ENCODE data around the gene SREK1IP1.
"Not testable (repeated sequence)": the region's sequence is repeated elsewhere in the genome, so short reads cannot be mapped to it uniquely, and the experiment has no call there.

SREK1IP1 gene

DNA sequence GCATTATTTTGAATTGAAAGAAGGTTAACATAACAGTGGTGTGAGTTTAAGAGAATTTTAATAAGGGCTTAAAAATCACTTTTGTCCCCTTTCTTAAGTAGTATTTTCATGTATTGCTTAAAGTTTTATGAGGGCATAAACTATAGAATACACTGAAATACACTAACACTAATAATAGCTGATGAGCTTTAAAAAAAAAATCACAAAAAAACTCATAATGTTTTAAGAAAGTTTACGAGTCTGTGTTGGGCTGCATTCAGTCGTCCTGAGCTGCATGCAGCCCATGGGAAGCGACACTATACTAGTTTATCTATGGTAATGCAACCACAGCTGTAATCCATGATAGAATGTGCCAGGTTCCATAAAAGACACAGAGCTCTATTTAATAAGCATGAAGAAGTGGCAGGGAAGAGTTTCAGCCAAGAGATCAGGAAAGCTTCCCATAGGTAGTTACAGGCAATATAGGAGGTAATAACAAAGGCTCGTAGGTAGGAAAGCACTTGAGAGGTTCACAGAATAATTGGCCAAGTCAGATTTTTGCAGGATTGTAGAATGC is 4.5 kb downstream of the SREK1IP1 start:
- DNase-seq: no peak

DNA sequence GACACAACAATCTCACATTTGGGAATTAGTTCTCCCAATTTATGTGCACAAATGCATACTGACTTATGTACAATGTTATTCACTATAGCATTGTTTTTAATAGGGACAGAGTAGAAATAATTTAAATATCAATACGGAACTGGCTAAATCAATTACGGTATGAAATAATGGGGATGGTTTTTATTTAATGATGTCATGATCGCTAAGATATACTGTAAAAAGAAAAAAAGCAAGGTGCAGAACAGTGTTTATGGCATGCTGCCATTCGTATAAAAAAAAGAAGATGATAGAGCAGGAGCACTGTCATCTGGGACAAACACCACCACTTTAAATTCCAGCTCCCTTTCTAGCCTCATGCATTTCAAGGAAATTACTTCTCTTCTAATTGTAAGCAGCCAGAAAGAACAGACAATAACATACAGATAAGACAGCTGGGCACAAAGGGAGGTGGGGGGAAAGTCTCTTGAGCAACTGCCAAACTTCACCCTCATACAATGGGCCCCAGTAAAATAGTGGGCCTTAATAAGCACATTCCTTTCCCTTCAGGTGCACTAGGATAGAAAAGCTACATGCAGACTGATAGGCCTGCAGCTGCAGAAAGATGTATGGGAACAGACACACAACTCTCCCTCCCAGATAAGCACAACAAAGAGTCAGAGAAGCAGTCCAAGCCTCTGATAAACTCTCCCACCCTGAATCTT is 8.4 kb downstream of the SREK1IP1 start:
- no peak for DNase-seq

DNA sequence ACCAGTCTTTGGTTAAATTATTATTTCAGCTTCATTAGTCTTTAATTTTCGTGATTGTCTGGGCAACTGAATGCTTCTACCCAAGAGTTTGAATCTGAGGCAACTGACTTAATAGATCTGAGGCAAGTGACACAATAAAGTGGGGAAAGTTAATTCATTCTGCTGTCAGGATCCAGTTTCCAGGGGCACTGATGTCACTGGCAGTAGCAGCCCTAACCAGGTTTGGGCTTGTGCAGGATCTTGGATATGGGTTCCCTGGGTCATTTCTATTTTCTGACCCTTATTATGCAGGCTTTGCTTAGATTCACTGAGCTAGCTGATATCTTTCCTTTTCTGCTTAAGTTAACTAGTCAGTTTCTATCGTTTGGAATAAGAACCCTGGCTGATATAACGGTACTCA is 9.6 kb downstream of the SREK1IP1 start:
- no peak for DNase-seq

DNA sequence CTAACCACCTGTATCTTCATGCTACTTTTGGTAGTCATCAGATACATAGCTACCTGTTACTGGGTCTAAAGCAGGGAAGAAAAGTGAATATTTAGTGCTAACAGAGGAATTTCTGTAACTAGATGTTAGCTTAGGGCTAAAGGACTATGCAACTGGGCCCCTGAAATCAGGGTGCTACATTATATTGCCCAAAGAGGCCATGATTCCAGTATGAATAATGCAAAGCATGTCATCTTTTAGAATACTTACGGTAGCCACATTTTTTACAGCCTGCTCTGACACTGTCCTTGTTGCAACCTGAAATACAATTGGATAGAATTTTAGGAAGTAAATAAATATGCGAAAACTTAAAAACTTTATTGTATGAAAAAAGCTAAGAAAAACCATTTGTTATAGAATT is 14.4 kb downstream of the SREK1IP1 start:
- DNase-seq: no peak

DNA sequence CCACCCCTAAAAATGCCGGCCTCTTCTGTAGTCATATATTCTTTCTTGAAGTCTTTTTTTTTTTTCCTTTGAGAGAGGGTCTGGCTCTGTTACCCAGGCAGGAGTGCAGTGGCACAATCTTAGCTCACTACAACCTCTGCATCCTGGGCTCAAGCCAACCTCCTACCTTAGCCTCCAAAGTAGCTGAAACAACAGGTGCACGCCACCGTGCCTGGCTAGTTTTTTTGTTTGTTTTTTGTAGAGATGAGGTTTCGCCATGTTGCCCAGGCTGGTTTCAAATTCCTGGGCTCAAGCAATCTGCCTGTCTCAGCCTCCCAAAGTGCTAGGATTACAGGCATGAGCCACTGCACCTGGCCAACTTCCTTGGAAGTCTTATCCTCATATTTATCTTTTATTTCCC is 19.1 kb downstream of the SREK1IP1 start:
- no peak for DNase-seq

DNA sequence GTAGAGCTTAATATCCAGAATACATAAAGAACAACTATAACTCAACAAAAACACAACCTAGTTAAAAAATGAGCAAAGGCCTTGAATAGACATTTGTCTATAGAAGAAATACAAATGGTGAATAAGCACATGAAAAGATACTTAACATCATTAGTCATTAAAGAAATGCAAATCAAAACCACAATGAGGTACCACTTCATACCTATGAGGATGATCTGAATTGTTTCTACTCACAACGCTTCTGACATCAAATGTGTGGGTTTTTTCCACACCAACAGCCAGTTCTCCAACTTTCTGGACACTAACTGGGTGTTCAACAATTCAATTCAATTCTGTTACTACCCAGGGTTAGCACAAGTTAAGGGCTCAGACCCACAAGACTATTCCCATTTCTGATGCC is 22.0 kb downstream of the SREK1IP1 start:
- no peak for DNase-seq

DNA sequence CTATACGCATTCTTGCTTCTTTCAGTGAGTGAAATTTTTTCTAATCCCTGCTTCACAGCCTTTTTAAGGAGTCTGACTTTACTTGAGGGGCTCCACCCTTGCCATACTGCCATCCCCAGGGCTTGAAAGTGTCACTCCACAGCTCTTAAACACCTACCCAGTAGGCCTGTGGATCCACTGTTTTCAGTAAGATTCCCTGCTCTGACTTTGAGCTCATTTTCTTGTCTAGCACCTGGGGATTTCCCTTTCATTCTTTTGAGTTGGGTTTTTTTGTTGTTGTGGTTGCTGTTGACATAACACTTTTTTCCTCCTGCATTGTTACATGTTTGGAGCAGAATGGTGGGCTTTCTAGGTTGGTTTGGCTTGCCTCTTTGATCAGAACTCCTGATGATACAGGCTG is 23.6 kb downstream of the SREK1IP1 start:
- no peak for DNase-seq

DNA sequence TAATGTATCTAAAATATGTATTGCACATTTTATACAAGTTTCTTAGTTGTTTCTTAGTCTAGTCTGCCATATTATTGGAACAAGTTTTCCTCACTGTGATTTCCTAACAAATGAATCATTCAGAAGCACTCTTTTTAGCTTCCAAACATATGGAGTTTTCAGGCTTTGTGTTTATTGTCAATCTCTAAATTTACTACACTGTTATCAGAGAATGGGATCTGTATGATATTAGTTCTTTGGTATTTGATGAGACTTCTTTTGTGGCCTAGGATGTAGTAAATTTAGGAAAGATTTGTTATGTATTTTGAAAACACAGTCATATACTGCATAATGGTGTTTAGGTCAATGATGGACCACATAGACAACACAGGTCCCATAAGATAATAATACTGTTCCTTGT is 25.7 kb downstream of the SREK1IP1 start:
- no peak for DNase-seq

DNA sequence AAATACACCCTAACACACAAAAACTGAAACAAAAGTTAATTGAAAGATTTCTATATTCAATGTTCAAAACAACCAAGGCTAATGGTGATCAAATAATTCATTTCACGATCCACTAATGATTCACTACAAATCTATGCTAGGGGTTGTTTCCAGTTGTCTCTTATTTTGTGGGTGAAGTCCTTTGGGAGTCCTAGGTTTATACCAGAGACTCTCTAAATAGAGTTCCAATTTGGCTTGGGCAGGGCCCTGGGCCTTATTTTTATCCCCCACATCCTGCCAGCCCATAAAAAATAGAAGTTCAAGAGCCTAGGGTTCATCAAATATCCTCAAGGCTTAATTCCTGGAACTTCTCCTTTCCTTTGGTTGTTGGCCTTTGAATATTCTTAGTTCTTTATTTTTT is 26.1 kb downstream of the SREK1IP1 start:
- DNase-seq: no peak

DNA sequence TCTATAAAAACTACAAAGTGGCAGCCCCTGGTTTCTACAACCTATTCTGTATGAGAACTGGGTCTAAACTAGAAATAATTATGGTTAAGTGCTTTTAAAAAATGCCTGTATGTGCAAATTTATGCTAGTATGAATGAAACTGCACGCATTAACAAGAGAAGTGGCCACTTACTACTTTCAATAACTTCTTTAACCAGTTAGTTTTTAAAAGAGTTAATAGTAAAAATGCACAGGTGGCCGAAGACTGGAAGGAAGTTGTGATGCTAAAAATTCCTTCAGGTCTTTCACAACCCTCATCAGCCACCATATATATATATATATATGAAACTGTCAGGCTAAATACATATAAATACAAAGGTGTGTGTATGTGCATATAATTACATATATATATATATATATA is 41.3 kb downstream of the SREK1IP1 start:
- no peak for DNase-seq

DNA sequence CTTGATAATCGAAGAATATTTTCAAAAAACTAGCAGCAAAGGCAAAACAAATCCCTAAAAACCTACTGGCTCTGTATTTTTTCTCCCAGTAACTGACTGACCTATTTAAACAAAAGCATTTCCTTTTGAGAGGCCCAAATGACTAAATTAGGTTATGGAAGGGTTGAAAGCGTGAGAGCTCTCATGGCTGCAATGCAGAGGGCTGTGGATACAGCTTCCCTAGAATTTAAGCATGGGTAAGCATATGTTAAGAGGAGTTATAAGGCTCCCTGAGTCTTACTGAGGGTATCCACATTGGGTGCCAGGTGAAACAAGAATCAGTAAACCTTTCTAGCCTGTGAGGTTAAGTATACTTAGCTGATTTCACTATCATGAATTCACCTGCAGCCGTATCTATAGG is 45.9 kb downstream of the SREK1IP1 start:
- DNase-seq: no peak

DNA sequence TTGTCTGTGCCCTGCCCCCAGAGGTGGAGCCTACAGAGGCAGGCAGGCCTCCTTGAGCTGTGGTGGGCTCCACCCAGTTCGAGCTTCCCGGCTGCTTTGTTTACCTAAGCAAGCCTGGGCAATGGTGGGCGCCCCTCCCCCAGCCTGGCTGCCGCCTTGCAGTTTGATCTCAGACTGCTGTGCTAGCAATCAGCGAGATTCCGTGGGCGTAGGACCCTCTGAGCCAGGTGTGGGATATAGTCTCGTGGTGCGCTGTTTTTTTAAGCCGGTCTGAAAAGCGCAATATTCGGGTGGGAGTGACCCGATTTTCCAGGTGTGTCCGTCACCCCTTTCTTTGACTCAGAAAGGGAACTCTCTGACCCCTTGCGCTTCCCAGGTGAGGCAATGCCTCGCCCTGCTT is 54.0 kb downstream of the SREK1IP1 start:
- DNase-seq: not testable (repeated sequence)

DNA sequence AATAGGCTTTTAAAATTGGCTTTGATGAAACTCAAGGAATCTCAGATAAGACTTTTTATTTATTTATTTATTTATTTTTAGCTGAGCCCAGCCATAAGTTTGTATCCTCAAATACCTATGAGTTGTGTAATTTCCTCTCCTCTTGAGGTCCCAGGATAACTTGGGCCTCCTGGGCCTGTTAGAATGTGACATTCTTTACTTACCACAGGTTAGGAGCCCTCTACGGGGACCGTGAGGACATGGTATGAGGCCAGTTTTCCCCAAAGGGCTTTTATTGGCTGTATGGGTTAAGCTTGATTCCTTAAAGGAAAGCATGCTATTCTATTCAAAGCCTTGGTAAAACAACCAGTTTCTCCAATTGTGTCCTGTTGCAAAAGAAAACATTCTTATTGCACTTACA is 61.3 kb downstream of the SREK1IP1 start:
- DNase-seq: no peak

DNA sequence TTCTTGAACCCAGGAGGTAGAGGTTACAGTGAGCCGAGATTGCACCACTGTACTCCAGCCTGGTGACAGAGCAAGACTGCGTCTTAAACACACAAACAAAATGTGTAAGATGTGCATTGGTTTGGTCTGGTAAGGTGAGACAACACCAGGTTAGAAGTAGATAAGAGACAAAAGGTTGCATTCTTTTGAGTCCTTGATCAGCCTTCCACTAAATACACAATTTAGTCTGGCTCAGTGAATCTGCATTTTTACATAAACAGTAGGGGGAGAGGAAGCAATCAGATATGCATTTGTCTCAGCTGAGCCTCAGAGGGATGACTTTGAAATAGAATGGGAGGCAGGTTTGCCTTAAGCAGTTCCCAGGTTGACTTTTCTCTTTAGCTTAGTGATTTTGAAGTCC is 62.4 kb downstream of the SREK1IP1 start:
- not testable (repeated sequence) for DNase-seq

DNA sequence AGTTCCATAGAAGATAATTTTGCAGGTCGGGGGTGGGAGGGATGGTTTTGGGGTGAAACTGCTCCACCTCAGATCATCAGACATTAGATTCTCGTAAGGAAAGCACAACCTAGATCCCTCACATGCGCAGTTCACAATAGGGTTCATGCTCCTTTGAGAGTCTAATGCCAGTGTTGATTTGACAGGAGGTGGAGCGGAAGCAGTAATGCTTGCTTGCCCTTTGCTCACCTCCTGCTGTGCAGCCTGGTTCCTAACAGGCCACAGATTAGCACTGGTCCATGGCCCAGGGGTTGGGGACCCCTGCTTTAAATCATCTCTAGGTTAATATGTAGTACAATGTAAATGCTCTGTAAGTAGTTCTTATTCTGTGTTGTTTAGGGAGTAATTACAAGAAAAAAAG is 67.7 kb downstream of the SREK1IP1 start:
- no peak for DNase-seq

DNA sequence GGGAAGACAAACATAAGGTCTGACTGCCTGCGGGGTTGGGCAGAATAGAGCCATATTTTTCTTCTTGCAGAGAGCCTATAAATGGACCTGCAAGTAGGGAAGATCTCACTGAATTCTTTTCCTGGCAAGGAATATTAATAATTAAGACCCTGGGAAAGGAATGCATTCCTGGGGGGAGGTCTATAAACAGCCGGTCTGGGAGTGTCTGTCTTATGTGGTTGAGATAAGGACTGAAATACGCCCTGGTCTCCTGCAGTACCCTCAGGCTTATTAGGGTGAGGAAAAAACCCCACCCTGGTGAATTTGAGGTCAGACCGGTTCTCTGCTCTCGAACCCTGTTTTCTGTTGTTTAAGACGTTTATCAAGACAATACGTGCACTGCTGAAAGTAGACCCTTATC is 72.1 kb downstream of the SREK1IP1 start:
- DNase-seq: not testable (repeated sequence)

DNA sequence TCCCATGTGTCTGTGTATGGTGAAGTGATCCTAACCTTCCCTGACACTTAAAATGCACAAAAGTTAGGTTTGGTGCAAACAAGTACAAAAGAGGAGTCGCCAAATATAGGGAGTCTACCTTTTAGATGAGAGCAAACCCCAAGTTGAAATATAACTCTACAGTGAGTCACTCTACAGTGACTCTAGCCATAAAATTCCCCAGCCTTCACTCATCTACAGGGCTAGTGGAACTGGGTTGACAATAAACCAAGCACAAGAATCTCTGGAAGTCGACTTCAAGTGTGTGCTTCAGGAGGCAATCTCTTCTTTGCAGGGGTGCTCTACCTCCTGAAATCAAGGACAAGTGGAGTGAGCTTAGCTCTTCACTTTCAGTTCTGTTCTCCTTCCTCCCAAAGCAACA is 74.9 kb downstream of the SREK1IP1 start:
- DNase-seq: no peak

DNA sequence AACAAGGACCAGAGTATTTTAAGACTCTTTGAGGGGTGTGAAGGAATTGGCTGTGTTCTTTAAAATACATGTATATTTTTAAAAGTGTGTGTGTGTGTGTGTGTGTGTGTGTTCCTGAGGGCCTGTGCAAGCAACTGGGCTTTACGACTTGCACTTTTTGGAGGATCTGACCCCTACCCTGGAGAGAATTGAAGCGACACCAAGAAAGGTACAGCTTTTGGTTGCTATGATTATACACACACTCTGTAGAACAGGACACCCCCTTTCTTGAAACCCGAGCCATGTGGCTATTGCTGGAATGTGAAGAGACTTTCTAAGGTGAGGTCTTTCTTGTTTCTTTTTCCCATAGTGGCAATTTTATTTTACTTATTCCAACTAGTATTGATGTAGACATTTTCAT is 77.2 kb downstream of the SREK1IP1 start:
- no peak for DNase-seq

DNA sequence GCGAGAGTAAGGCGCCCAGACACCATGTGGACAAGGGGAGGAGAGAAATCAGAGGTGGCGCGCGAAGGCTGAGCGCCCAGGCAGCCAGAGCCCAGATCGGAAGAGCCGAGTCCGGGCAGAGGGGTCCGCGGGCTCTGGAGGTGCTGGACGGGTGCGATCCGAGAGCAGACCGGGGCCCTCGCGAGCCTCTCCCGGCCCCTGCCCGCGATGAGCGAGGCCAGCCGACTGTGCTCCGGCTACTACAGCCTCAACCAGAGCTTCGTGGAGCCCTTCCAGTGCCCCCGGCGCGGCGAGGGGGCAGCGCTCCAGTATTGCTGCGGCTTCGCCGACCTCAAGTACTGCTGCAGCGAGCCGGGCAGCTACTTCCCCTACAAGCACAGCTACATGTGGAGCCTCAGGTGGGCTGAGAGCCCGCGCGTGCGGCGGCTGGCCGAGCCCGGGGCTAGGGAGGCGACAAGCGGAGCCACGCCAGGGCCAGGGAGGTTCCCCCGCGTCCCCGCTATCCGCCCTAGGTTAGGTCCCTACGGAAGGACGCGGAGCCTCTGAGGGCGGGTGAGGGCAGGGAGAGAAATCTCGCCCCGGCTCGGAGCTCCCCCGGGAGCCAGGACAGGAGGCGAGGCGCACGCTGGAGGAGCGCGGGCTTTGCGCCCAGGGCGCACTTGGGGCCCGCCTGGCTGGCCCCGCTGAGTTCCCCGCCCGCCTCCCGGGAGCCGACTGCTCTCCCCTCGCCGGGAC is 77.9 kb downstream of the SREK1IP1 start, which contains the start of gene SHISAL2B:
SHISAL2B (plus strand) TSS at position 87 of the 735 bp plus-strand sequence; CDS start at position 208, 121 bp downstream.
- DNase-seq: no peak

DNA sequence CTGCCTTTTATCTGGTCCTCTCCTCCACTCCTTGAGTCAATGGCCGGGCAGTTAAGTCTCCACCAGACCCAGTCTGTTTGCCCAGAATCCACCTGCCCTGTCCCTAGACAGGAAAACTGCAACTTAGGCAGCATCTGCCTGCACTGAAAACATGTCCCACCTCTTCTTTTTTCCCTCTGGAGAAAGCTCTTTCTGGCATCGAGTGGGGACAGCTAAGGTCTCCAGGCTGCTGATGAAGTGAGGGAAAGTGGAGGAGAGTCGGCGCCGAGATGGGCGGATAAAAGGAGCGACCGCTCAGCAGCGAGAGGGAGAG is 78.4 kb downstream of the SREK1IP1 start:
- no peak for DNase-seq

DNA sequence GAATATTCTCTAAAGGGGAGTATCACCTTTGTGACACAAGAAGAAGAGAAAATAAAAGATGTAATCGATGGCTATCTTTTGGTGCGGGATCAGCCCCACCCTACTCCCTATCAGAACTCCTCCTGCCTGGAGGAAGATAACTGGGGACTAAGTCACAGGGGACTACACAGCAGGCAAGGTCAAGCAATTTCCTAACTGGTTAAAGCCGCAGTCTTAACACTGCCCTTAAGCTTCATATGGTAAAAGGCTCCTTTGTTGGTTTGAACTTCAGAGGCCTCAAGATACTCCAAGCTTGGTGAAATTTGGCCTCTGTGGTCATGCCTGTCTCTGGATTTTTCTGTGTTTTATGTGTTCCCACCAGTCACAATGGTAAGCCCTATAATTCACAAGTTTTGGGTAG is 79.5 kb downstream of the SREK1IP1 start:
- DNase-seq: no peak

DNA sequence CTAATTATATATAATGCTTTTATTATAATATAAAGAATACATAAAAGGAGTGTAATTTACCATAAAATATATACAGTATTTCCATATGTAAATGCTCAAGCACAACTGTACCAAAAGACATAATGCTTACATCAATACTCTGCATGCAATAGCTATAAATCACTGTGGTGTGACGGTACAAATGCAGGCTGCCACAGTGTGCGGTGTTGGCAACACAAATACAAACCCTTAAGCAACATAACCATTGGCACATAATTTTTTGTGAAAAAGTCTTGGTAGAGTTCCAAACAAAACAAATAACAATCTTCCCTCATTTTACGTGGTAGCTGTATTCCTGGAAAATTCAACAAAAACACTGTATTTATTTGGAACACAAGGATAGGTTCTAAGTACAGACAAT is 80.1 kb downstream of the SREK1IP1 start:
- DNase-seq: no peak

DNA sequence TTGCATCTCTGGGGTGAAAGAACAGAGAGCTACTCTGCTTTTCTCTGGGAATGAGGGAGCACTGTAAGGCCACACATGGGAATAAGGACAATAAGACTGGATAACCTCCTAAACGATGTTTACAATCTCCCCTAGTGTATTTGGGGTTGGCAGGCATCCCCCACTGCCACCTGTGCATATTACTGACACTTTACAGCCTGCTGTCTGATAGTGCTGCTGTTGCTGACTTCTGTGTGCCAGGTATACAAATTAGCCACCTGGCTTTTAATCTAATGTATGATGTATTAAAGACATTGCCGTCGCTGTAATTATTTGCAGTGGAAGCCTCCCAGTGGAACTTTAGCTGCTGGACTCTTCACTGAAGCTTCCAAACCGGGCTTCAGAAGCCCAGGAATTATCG is 82.6 kb downstream of the SREK1IP1 start:
- DNase-seq: no peak

DNA sequence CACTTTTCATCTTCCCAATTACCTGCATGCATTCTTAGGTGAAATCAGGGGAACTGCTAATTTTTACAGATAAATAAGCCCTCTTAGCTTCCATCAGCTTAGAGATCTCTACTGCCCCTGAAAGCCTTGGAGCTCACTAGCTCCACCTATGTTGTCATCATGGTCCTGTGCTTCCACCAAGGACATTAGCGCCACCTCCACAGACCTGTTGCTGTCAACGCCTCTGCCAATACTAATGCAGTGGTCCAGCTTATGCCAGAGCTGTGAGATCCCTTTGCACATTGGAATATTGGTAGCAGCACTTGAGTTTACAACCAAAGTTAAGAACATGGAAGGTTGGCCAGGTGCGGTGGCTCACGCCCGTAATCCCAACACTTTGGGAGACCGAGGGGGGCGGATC is 85.9 kb downstream of the SREK1IP1 start:
- DNase-seq: no peak

DNA sequence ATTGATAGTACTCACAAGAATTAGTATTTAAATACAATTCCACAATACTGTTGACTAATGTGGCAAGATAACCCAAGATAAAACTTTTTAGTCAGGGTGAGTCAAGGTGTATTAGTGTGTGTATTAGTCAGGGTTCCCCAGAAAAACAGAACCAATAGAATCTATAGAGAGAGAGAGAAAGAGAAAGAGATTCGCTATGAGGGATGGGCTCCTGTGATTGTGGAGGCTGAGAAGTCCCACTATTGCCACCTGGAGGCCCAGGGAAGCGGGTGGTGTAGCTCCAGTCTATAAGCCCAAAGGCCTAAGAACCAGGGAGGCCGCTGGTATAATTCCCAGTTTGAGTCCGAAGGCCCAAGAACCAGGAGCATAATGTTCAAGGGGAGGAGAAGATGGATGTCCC is 88.2 kb downstream of the SREK1IP1 start:
- DNase-seq: no peak
